H9 (cell line): ENCODE measurements around the gene MORC1. TPM values are rescaled to one million over a fixed set of nuclear protein-coding genes. Genes with fewer than 3 reads are reported as not detected.

ENCODE experiments used
- DNase-seq: peaks from one replicate; pipeline ENCODE4 v3.0.0-alpha.2; 2017
- H2AFZ ChIP-seq: one replicate; pipeline ENCODE4 v1.6.1; 2013; ENCODE audit warnings: mild to moderate bottlenecking, low read length, control low read depth, moderate library complexity
- H2AK5ac ChIP-seq: 2 replicates; pipeline ENCODE4 v1.6.1; 2013; ENCODE audit warnings: low read length, control low read depth, mixed read lengths; ENCODE audit not compliant: insufficient read length
- H2BK120ac ChIP-seq: one replicate; pipeline ENCODE4 v1.6.1; 2013; ENCODE audit warnings: low read depth, mild to moderate bottlenecking, low read length, control low read depth, inconsistent platforms; ENCODE audit not compliant: poor library complexity, severe bottlenecking
- H2BK12ac ChIP-seq: 2 replicates; pipeline ENCODE4 v1.6.1; 2013; ENCODE audit warnings: low read length, control low read depth, mixed read lengths, low read depth; ENCODE audit not compliant: insufficient read length
- H2BK15ac ChIP-seq: 2 replicates; pipeline ENCODE4 v1.6.1; 2013; ENCODE audit warnings: low read depth, low read length, control low read depth
- H2BK20ac ChIP-seq: one replicate; pipeline ENCODE4 v1.6.1; 2013; ENCODE audit warnings: low read depth, mild to moderate bottlenecking, low read length, control low read depth, inconsistent platforms; ENCODE audit not compliant: poor library complexity, severe bottlenecking
- H2BK5ac ChIP-seq: 2 replicates; pipeline ENCODE4 v1.6.1; 2013; ENCODE audit warnings: low read length, control low read depth, mixed read lengths; ENCODE audit not compliant: insufficient read length
- H3K14ac ChIP-seq: 2 replicates; pipeline ENCODE4 v1.6.1; 2013; ENCODE audit warnings: low read length, control low read depth; ENCODE audit not compliant: insufficient read depth
- H3K18ac ChIP-seq: 2 replicates; pipeline ENCODE4 v1.6.1; 2013; ENCODE audit warnings: low read depth, mild to moderate bottlenecking, mixed read lengths, low read length, control low read depth; ENCODE audit not compliant: insufficient read length
- H3K23ac ChIP-seq: 2 replicates; pipeline ENCODE4 v1.6.1; 2013; ENCODE audit warnings: low read length, control low read depth, mixed read lengths, low read depth; ENCODE audit not compliant: insufficient read length
- H3K23me2 ChIP-seq: 2 replicates; pipeline ENCODE4 v1.6.1; 2013; ENCODE audit warnings: low read depth, mild to moderate bottlenecking, mixed read lengths, low read length, control low read depth; ENCODE audit not compliant: insufficient read length, poor library complexity, severe bottlenecking
- H3K27ac ChIP-seq: 2 replicates; pipeline ENCODE4 v1.5.1; 2013; ENCODE audit warnings: low read length, control low read depth, mixed read lengths, low read depth; ENCODE audit not compliant: insufficient read length
- H3K27me3 ChIP-seq: 2 replicates; pipeline ENCODE4 v1.6.1; 2013; ENCODE audit warnings: low read length, control low read depth, inconsistent platforms; ENCODE audit not compliant: insufficient read depth
- H3K4ac ChIP-seq: 2 replicates; pipeline ENCODE4 v1.6.1; 2013; ENCODE audit warnings: low read depth, mild to moderate bottlenecking, control low read depth, inconsistent platforms, low read length, moderate library complexity
- H3K4me1 ChIP-seq: 2 replicates; pipeline ENCODE4 v1.6.1; 2013; ENCODE audit warnings: low read length, control low read depth, inconsistent platforms; ENCODE audit not compliant: insufficient read depth
- H3K4me2 ChIP-seq: 2 replicates; pipeline ENCODE4 v1.6.1; 2013; ENCODE audit warnings: low read length, control low read depth, mixed read lengths; ENCODE audit not compliant: insufficient read length, insufficient read depth
- H3K56ac ChIP-seq: 2 replicates; pipeline ENCODE4 v1.6.1; 2013; ENCODE audit warnings: low read depth, mild to moderate bottlenecking, mixed read lengths, low read length, control low read depth; ENCODE audit not compliant: insufficient read length
- H3K79me1 ChIP-seq: 2 replicates; pipeline ENCODE4 v1.6.1; 2013; ENCODE audit warnings: low read depth, mild to moderate bottlenecking, moderate library complexity, low read length, control low read depth, inconsistent platforms; ENCODE audit not compliant: insufficient read depth, poor library complexity, severe bottlenecking
- H3K79me2 ChIP-seq: 2 replicates; pipeline ENCODE4 v1.6.1; 2013; ENCODE audit warnings: low read length, control low read depth, inconsistent platforms; ENCODE audit not compliant: insufficient read depth
- H3K9ac ChIP-seq: 2 replicates; pipeline ENCODE4 v1.6.1; 2013; ENCODE audit warnings: low read length, control low read depth, mixed read lengths; ENCODE audit not compliant: insufficient read length; ENCODE audit errors: extremely low read depth
- H3K9me3 ChIP-seq: one replicate; pipeline ENCODE4 v1.6.1; 2013; ENCODE audit warnings: low read depth, low read length, inconsistent platforms; ENCODE audit not compliant: control insufficient read depth
- H3T11ph ChIP-seq: one replicate; pipeline ENCODE4 v1.6.1; 2013; ENCODE audit warnings: mild to moderate bottlenecking, low read length, control low read depth, inconsistent platforms
- H4K20me1 ChIP-seq: one replicate; pipeline ENCODE4 v1.6.1; 2013; ENCODE audit not compliant: control insufficient read depth, insufficient read length, insufficient read depth
- H4K5ac ChIP-seq: 2 replicates; pipeline ENCODE4 v1.6.1; 2013; ENCODE audit warnings: low read depth, mild to moderate bottlenecking, mixed read lengths, low read length, control low read depth; ENCODE audit not compliant: insufficient read length
- H4K8ac ChIP-seq: replicated peaks from 2 replicates; pipeline ENCODE4 v1.6.1; 2013; ENCODE audit warnings: low read length, control low read depth, mixed read lengths, low read depth; ENCODE audit not compliant: insufficient read length
- H4K91ac ChIP-seq: 2 replicates; pipeline ENCODE4 v1.6.1; 2013; ENCODE audit warnings: low read depth, mild to moderate bottlenecking, moderate library complexity, mixed read lengths, low read length, control low read depth; ENCODE audit not compliant: insufficient read length
- H3K27ac Mint-ChIP-seq, 3 experiments: 2 replicates in 2 of 3; 3 replicates in 1 of 3; pipeline ENCODE4 v1.8.0; 2020 to 2021; ENCODE audit warnings: mixed read lengths in 3 of 3, mild to moderate bottlenecking in 1 of 3, moderate library complexity in 1 of 3
- H3K27me3 Mint-ChIP-seq: 2 replicates; pipeline ENCODE4 v1.8.0; 2021; ENCODE audit warnings: low read depth, mild to moderate bottlenecking, moderate library complexity, mixed read lengths
- H3K36me3 Mint-ChIP-seq, 3 experiments: 2 replicates in 2 of 3; 3 replicates in 1 of 3; pipeline ENCODE4 v1.8.0; 2020 to 2021; ENCODE audit warnings: low read depth in 3 of 3, mixed read lengths in 3 of 3; ENCODE audit not compliant: insufficient read depth in 1 of 3
- H3K4me1 Mint-ChIP-seq, 2 experiments: 2 replicates each; pipeline ENCODE4 v1.8.0; 2020; ENCODE audit warnings: mixed read lengths in 2 of 2
- H3K4me3 Mint-ChIP-seq, 2 experiments: 2 replicates in 1 of 2; 3 replicates in 1 of 2; pipeline ENCODE4 v1.8.0; 2020 to 2021; ENCODE audit warnings: mild to moderate bottlenecking in 2 of 2, mixed read lengths in 2 of 2, moderate library complexity in 1 of 2
- H3K9me3 Mint-ChIP-seq, 2 experiments: 2 replicates in 1 of 2; 3 replicates in 1 of 2; pipeline ENCODE4 v1.8.0; 2020; ENCODE audit warnings: mild to moderate bottlenecking in 2 of 2, mixed read lengths in 2 of 2, moderate library complexity in 1 of 2
- WGBS: extraction: QIAGEN DNeasy Blood & Tissue Kit; methylation state at CpG from one replicate; pipeline ENCODE4 v1.1.7; 2013; ENCODE audit warnings: missing lambda C conversion rate, low lambda C conversion rate, mixed read lengths; ENCODE audit not compliant: insufficient read length; ENCODE audit errors: extremely low coverage; 5-methylcytosine and 5-hydroxymethylcytosine counted together
- total RNA-seq: library from RNA; stranded (reverse); gene quantifications from 2 replicates; pipeline ENCODE4 v1.2.1, GENCODE V29; 2021
- TF ChIP-seq, protein P1 (sequence below): fragments of 200-600 bp; sonication (generic); conservative IDR thresholded peaks from 3 replicates; pipeline ENCODE4 v1.8.0; 2021; ENCODE audit warnings: antibody characterized with exemption, mild to moderate bottlenecking

MORC1 gene
- total RNA-seq, 1 experiment from 2014 or later: not detected

DNA sequence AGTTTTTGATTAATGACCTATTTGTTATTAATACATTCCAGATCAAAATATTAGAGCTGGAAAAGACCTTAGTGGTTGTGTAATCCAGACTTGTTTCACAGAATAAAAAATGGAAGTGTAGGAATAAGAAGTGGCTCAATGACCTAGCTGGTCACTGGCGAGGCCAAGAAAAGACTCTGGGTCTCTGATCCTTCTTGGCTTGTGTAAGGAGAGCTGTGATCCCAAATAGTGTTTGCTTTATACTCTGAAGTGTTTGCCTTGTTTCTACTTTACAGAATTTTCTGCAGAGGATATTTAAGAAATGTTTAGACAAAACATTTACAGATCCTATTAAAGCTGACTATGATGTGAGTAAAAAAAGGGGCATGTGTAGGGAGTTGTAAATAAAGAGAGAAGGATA lies 25.7 kb upstream of the MORC1 start:
- no peak overlapping the region for H4K8ac ChIP-seq
- H3K36me3 Mint-ChIP-seq: no peaks in the 10 kb centered on the region
- no CpG with 5 or more reads among the region's 1 CpG for WGBS
- H3T11ph ChIP-seq: no peak overlapping the region
- H4K5ac ChIP-seq: no peak overlapping the region
- no peak overlapping the region for H4K91ac ChIP-seq
- no peaks in the 10 kb centered on the region for H4K20me1 ChIP-seq
- H3K9me3 ChIP-seq: no peaks in the 10 kb centered on the region
- no peak overlapping the region for H2BK120ac ChIP-seq
- H3K27ac ChIP-seq: no peak overlapping the region
- no peaks in the 10 kb centered on the region for H3K79me2 ChIP-seq
- no peak overlapping the region for H2AFZ ChIP-seq
- no peaks in the 10 kb centered on the region for H3K23me2 ChIP-seq
- H3K56ac ChIP-seq: no peak overlapping the region
- TF ChIP-seq, protein P1, sequence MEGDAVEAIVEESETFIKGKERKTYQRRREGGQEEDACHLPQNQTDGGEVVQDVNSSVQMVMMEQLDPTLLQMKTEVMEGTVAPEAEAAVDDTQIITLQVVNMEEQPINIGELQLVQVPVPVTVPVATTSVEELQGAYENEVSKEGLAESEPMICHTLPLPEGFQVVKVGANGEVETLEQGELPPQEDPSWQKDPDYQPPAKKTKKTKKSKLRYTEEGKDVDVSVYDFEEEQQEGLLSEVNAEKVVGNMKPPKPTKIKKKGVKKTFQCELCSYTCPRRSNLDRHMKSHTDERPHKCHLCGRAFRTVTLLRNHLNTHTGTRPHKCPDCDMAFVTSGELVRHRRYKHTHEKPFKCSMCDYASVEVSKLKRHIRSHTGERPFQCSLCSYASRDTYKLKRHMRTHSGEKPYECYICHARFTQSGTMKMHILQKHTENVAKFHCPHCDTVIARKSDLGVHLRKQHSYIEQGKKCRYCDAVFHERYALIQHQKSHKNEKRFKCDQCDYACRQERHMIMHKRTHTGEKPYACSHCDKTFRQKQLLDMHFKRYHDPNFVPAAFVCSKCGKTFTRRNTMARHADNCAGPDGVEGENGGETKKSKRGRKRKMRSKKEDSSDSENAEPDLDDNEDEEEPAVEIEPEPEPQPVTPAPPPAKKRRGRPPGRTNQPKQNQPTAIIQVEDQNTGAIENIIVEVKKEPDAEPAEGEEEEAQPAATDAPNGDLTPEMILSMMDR: no peak
- H3K4me3 Mint-ChIP-seq: no peak overlapping the region
- no peak overlapping the region for H2BK5ac ChIP-seq
- no peak overlapping the region for H3K23ac ChIP-seq
- H3K27ac Mint-ChIP-seq: no peak overlapping the region
- no peak overlapping the region for H2BK12ac ChIP-seq
- H3K9me3 Mint-ChIP-seq: no peaks in the 10 kb centered on the region
- H3K79me1 ChIP-seq: no peaks in the 10 kb centered on the region
- H3K4ac ChIP-seq: no peak overlapping the region
- no peaks in the 10 kb centered on the region for H3K27me3 Mint-ChIP-seq
- H2BK20ac ChIP-seq: no peak overlapping the region
- no peak overlapping the region for H3K9ac ChIP-seq
- no peaks in the 10 kb centered on the region for H3K27me3 ChIP-seq
- no peak overlapping the region for H3K18ac ChIP-seq
- H2BK15ac ChIP-seq: no peak overlapping the region
- no peak overlapping the region for H2AK5ac ChIP-seq
- no peaks in the 10 kb centered on the region; the same call in 1 of the 2 replicates for H3K4me1 ChIP-seq
- no peak for DNase-seq
- H3K4me2 ChIP-seq: no peak overlapping the region
- no peak overlapping the region for H3K14ac ChIP-seq
- H3K4me1 Mint-ChIP-seq: peaks cover 5 to 10% of the 10 kb centered on the region in 2 experiments
